Peyer's patch (tissue), 4 donors: ENCODE data around the gene FAM180B. TPM values are rescaled to one million over a fixed set of nuclear protein-coding genes. Genes with fewer than 3 reads are reported as not detected.
A peak's percentile ranks its signal among the peaks of the same experiment; 100 is the strongest.

Experiments used
- DNase-seq, 3 donors: peaks; one replicate each; pipeline ENCODE4 v3.0.0-alpha.2; 2017 to 2019
- H3K27ac ChIP-seq, 4 donors: fragments of 200-600 bp; sonication (generic); one replicate each; pipeline ENCODE4 v1.5.1; 2016 to 2019
- H3K27me3 ChIP-seq, 2 donors: fragments of 200-600 bp; sonication (generic); one replicate each; pipeline ENCODE4 v1.5.1; 2019
- H3K36me3 ChIP-seq, 3 donors: fragments of 200-600 bp; sonication (generic); one replicate each; pipeline ENCODE4 v1.5.1; 2016 to 2019
- H3K4me1 ChIP-seq, 4 donors: fragments of 200-600 bp; sonication (generic); one replicate each; pipeline ENCODE4 v1.5.1; 2016 to 2019
- H3K4me3 ChIP-seq, 4 donors: fragments of 200-600 bp; sonication (generic); 1 replicate in 3 of 4; 2 replicates in 1 of 4; pipeline ENCODE4 v1.5.1; 2016 to 2019; ENCODE audit warnings: mild to moderate bottlenecking in 1 of 4
- H3K9me3 ChIP-seq, 4 donors: fragments of 200-600 bp; sonication (generic); one replicate each; pipeline ENCODE4 v1.5.1; 2016 to 2019; ENCODE audit warnings: mild to moderate bottlenecking in 1 of 4
- CTCF ChIP-seq, 6 experiments: fragments of 450-650 bp in 4 of 6; fragments of 200-600 bp in 2 of 6; sonication (generic) in 1 of 6; IDR thresholded peaks; one replicate each; pipeline ENCODE4 v1.5.1; 2017 to 2019; ENCODE audit warnings: antibody characterized with exemption in 6 of 6, mild to moderate bottlenecking in 3 of 6, moderate library complexity in 1 of 6
- POLR2A ChIP-seq, 2 donors: fragments of 450-650 bp; IDR thresholded peaks; one replicate each; pipeline ENCODE4 v1.5.1; 2017; ENCODE audit warnings: antibody characterized with exemption in 2 of 2, mild to moderate bottlenecking in 2 of 2, moderate library complexity in 2 of 2
- total RNA-seq, 4 donors: library from RNA; depleted of rRNA; stranded (reverse); fragments of >200 nt; gene quantifications; one replicate each; pipeline ENCODE4 v1.1.0, GENCODE V29; 2016

Gene FAM180B
- total RNA-seq, 4 donors from 2014 or later: not detected

GRCh38 chr11:47571895-47572294 is 14.6 kb upstream of the FAM180B start:
- Histone ChIP-seq H3K9me3 (no peaks in the 10 kb centered on the region), H3K36me3 (peaks cover 0 to 70% (median 0%) of the 10 kb centered on the region in 3 donors), H3K27ac (no peak overlapping the region), H3K4me1 (peaks cover 0 to 4% (median 0%) of the 10 kb centered on the region in 4 donors), H3K27me3 (no peaks in the 10 kb centered on the region), H3K4me3 (no peak overlapping the region)
- no peak for DNase-seq
- no peak for TF ChIP-seq POLR2A (IDR thresholded peaks at IDR 0.05)
- TF ChIP-seq CTCF (IDR thresholded peaks at IDR 0.05): no peak

- Histone ChIP-seq H3K27me3 (no peaks in the 10 kb centered on the region), H3K27ac (no peak overlapping the region), H3K9me3 (no peaks in the 10 kb centered on the region), H3K36me3 (peaks cover 0 to 74% (median 0%) of the 10 kb centered on the region in 3 donors), H3K4me1 (peaks cover 0 to 9% (median 0%) of the 10 kb centered on the region in 4 donors), H3K4me3 (no peak overlapping the region)
- TF ChIP-seq POLR2A (IDR thresholded peaks at IDR 0.05): no peak
- no peak for TF ChIP-seq CTCF (IDR thresholded peaks at IDR 0.05)
- no peak for DNase-seq
Measured at GRCh38 chr11:47572715-47573255, 13.7 kb upstream of the FAM180B start.

- peaks cover 0 to 72% (median 0%) of the 10 kb centered on the region in 3 donors for H3K36me3 ChIP-seq
- H3K27me3 ChIP-seq: no peaks in the 10 kb centered on the region
- no peak for DNase-seq
- TF ChIP-seq CTCF (IDR thresholded peaks at IDR 0.05) (no peak), POLR2A (IDR thresholded peaks at IDR 0.05) (no peak)
- H3K27ac ChIP-seq: no peak overlapping the region
- peaks cover 0 to 14% (median 2%) of the 10 kb centered on the region in 4 donors for H3K4me1 ChIP-seq
- no peak overlapping the region for H3K4me3 ChIP-seq
- no peaks in the 10 kb centered on the region for H3K9me3 ChIP-seq
Measured at GRCh38 chr11:47573321-47573720, 13.2 kb upstream of the FAM180B start.

GRCh38 chr11:47577460-47578041 is 8.9 kb upstream of the FAM180B start:
- Histone ChIP-seq H3K36me3 (peaks cover 0 to 66% (median 0%) of the 10 kb centered on the region in 3 donors), H3K27ac (no peak overlapping the region), H3K4me3 (peak overlapping the region in 1 of 4 donors; percentile 88), H3K9me3 (no peaks in the 10 kb centered on the region), H3K27me3 (no peaks in the 10 kb centered on the region), H3K4me1 (peaks cover 0 to 26% (median 2%) of the 10 kb centered on the region in 4 donors)
- DNase-seq: no peak
- TF ChIP-seq POLR2A (IDR thresholded peaks at IDR 0.05): no peak
- no peak for TF ChIP-seq CTCF (IDR thresholded peaks at IDR 0.05)

GRCh38 chr11:47578524-47579494 is 7.7 kb upstream of the FAM180B start, which contains the start of the genes KBTBD4 and NDUFS3:
KBTBD4 (minus strand) TSS chr11:47578970; CDS start chr11:47578951, 19 bp downstream.
NDUFS3 (plus strand) TSS chr11:47579074; CDS start chr11:47579092, 18 bp downstream.
- peaks cover 0 to 66% (median 0%) of the 10 kb centered on the region in 3 donors for H3K36me3 ChIP-seq
- TF ChIP-seq POLR2A (IDR thresholded peaks at IDR 0.05) (peak; percentile 61 to 75), CTCF (IDR thresholded peaks at IDR 0.05) (peak in 1 of 6 experiments; percentile 17)
- peak within 1 kb of the TSS; percentile 86 to 95 (median 90) for H3K4me3 ChIP-seq
- peaks cover 0 to 26% (median 2%) of the 10 kb centered on the region in 4 donors for H3K4me1 ChIP-seq
- H3K9me3 ChIP-seq: no peaks in the 10 kb centered on the region
- peak within 1 kb of the TSS; percentile 82 to 92 (median 88) for H3K27ac ChIP-seq
- no peaks in the 10 kb centered on the region for H3K27me3 ChIP-seq
- peak; percentile 87 to 94 (median 92) for DNase-seq
